ENCODE measurements around the gene RTL10.

The RTL10 gene

GRCh38 chr22:19872779-19873137 lies 18.1 kb upstream of the RTL10 start:
- ChIA-PET POLR2A (no interaction called here), CTCF (no interaction called here)
- no peak for TF ChIP-seq CTBP1 (IDR thresholded peaks at IDR 0.05; ENCODE audit: borderline replicate concordance)
- no peak for TF ChIP-seq LEF1 (IDR thresholded peaks at IDR 0.05; ENCODE audit: borderline replicate concordance)
- no peak for TF ChIP-seq FOXK2 (IDR thresholded peaks at IDR 0.05)
- no peak for TF ChIP-seq ZNF384 (IDR thresholded peaks at IDR 0.05)
- no peak for TF ChIP-seq L3MBTL2 (conservative IDR thresholded peaks at IDR 0.05)
- TF ChIP-seq FOXM1 (IDR thresholded peaks at IDR 0.05; ENCODE audit: borderline replicate concordance): no peak
- no peak for TF ChIP-seq SP1 (IDR thresholded peaks at IDR 0.05)
- TF ChIP-seq FOXA1 (IDR thresholded peaks at IDR 0.05): no peak
- TF ChIP-seq SUZ12 (IDR thresholded peaks at IDR 0.05): no peak
- no peak for DNase-seq (ENCODE audit: extremely low spot score)

- DNase-seq (ENCODE audit: extremely low spot score): no peak
- no peak for TF ChIP-seq NFRKB (IDR thresholded peaks at IDR 0.05)
- no peak for TF ChIP-seq ARNT (IDR thresholded peaks at IDR 0.05)
- TF ChIP-seq SP1 (IDR thresholded peaks at IDR 0.05): no peak
- no peak for TF ChIP-seq LEF1 (IDR thresholded peaks at IDR 0.05; ENCODE audit: borderline replicate concordance)
- no peak for TF ChIP-seq HDGF (IDR thresholded peaks at IDR 0.05; ENCODE audit: borderline replicate concordance)
- TF ChIP-seq ELF4 (IDR thresholded peaks at IDR 0.05): no peak
- TF ChIP-seq FOXK2 (IDR thresholded peaks at IDR 0.05): no peak
- TF ChIP-seq TARDBP (IDR thresholded peaks at IDR 0.05): no peak
- no peak for TF ChIP-seq SUZ12 (IDR thresholded peaks at IDR 0.05)
- TF ChIP-seq BHLHE40 (IDR thresholded peaks at IDR 0.05; ENCODE audit: borderline replicate concordance): no peak
- TF ChIP-seq PKNOX1 (IDR thresholded peaks at IDR 0.05): no peak
- no peak for TF ChIP-seq ZNF384 (IDR thresholded peaks at IDR 0.05)
- TF ChIP-seq FOXM1 (IDR thresholded peaks at IDR 0.05; ENCODE audit: borderline replicate concordance): no peak
- TF ChIP-seq FOXA1 (IDR thresholded peaks at IDR 0.05): no peak
- TF ChIP-seq L3MBTL2 (conservative IDR thresholded peaks at IDR 0.05): no peak
- TF ChIP-seq CTBP1 (IDR thresholded peaks at IDR 0.05; ENCODE audit: borderline replicate concordance): no peak
- ChIA-PET CTCF (no interaction called here), POLR2A (no interaction called here)
These were observed 17.4 kb upstream of the RTL10 start for GRCh38 chr22:19871845-19872778.

- ChIA-PET CTCF (interaction anchor here (1.1 kb wide), 1 partner anchor 141 kb away, joined by 3 read pairs; no protein-coding TSS in a partner anchor), POLR2A (no interaction called here)
- TF ChIP-seq FOXK2 (IDR thresholded peaks at IDR 0.05) (no peak), SUZ12 (IDR thresholded peaks at IDR 0.05) (no peak), FOXA1 (IDR thresholded peaks at IDR 0.05) (no peak), L3MBTL2 (conservative IDR thresholded peaks at IDR 0.05) (no peak), HDGF (IDR thresholded peaks at IDR 0.05; ENCODE audit: borderline replicate concordance) (no peak), SP1 (IDR thresholded peaks at IDR 0.05) (no peak), TARDBP (IDR thresholded peaks at IDR 0.05) (no peak)
- no peak for DNase-seq (ENCODE audit: extremely low spot score)
These were observed 16.6 kb upstream of the RTL10 start for GRCh38 chr22:19871023-19871844.

- TF ChIP-seq L3MBTL2 (conservative IDR thresholded peaks at IDR 0.05) (no peak), ARNT (IDR thresholded peaks at IDR 0.05) (no peak), FOXM1 (IDR thresholded peaks at IDR 0.05; ENCODE audit: borderline replicate concordance) (no peak), HDGF (IDR thresholded peaks at IDR 0.05; ENCODE audit: borderline replicate concordance) (no peak), SP1 (IDR thresholded peaks at IDR 0.05) (no peak), LEF1 (IDR thresholded peaks at IDR 0.05; ENCODE audit: borderline replicate concordance) (no peak)
- CTCF ChIA-PET: interaction anchor here (1.1 kb wide), 1 partner anchor 140 kb away, joined by 3 read pairs; no protein-coding TSS in a partner anchor
These were observed 15.7 kb upstream of the RTL10 start for GRCh38 chr22:19870153-19871022.

GRCh38 chr22:19869497-19870152 lies 15.0 kb upstream of the RTL10 start:
- CTCF ChIA-PET: no interaction called here
- POLR2A ChIA-PET: interaction anchor here (1.0 kb wide), 1 partner anchor 22 kb away, joined by 3 read pairs; no protein-coding TSS in a partner anchor
- DNase-seq (ENCODE audit: extremely low spot score): no peak
- TF ChIP-seq TARDBP (IDR thresholded peaks at IDR 0.05) (no peak), HDGF (IDR thresholded peaks at IDR 0.05; ENCODE audit: borderline replicate concordance) (no peak), LEF1 (IDR thresholded peaks at IDR 0.05; ENCODE audit: borderline replicate concordance) (no peak), CTBP1 (IDR thresholded peaks at IDR 0.05; ENCODE audit: borderline replicate concordance) (no peak), NFRKB (IDR thresholded peaks at IDR 0.05) (no peak), PKNOX1 (IDR thresholded peaks at IDR 0.05) (no peak), ELF4 (IDR thresholded peaks at IDR 0.05) (no peak), FOXM1 (IDR thresholded peaks at IDR 0.05; ENCODE audit: borderline replicate concordance) (no peak), FOXK2 (IDR thresholded peaks at IDR 0.05) (no peak), L3MBTL2 (conservative IDR thresholded peaks at IDR 0.05) (no peak), ZNF384 (IDR thresholded peaks at IDR 0.05) (no peak), BHLHE40 (IDR thresholded peaks at IDR 0.05; ENCODE audit: borderline replicate concordance) (no peak), FOXA1 (IDR thresholded peaks at IDR 0.05) (no peak), SP1 (IDR thresholded peaks at IDR 0.05) (no peak), SUZ12 (IDR thresholded peaks at IDR 0.05) (no peak), ARNT (IDR thresholded peaks at IDR 0.05) (no peak)

More at GRCh38 chr22:19870153-19871022, 15.7 kb upstream of the RTL10 start:
- no peak for DNase-seq (ENCODE audit: extremely low spot score)
- POLR2A ChIA-PET: interaction anchor here (1.0 kb wide), 1 partner anchor 21 kb away, joined by 3 read pairs; no protein-coding TSS in a partner anchor

Measured in HEK293T (cell line).